Measurements from ENCODE around the gene ACKR2. TPM values are rescaled to one million over a fixed set of nuclear protein-coding genes. Genes with fewer than 3 reads are reported as not detected.

ACKR2 gene
- total RNA-seq, 1 experiment from 2014 or later, result 0.28 TPM

DNA sequence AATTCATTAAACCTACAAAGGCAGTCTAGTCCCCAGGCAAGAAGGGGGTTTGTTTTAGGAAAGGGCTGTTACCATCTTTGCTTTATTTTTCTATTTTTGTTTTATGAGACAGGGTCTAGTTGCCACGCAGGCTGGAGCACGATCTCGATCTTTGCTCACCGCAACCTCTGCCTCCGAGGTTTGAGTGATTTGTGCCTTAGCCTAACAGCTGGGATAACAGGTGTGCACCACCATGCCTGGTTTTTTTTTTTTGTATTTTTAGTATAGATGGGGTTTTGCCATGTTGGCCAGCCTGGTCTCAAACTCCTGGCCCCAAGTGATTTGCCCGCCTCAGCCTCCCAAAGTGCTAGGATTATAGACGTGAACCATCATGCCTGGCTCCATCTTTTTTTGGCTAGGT, 9.9 kb upstream of the ACKR2 start:
- no peak for TF ChIP-seq HMGA2 (CRISPR knock-in tag; IDR thresholded peaks at IDR 0.05)
- TF ChIP-seq, protein P1, sequence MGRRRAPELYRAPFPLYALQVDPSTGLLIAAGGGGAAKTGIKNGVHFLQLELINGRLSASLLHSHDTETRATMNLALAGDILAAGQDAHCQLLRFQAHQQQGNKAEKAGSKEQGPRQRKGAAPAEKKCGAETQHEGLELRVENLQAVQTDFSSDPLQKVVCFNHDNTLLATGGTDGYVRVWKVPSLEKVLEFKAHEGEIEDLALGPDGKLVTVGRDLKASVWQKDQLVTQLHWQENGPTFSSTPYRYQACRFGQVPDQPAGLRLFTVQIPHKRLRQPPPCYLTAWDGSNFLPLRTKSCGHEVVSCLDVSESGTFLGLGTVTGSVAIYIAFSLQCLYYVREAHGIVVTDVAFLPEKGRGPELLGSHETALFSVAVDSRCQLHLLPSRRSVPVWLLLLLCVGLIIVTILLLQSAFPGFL (CRISPR knock-in tag; IDR thresholded peaks at IDR 0.05; ENCODE audit: borderline replicate concordance), result no peak
- TF ChIP-seq SOX15 (CRISPR knock-in tag; IDR thresholded peaks at IDR 0.05), result no peak
- Mint-ChIP-seq H3K4me3 (no peak overlapping the region), H3K4me1 (peaks cover 31% of the 10 kb centered on the region), H3K27ac (peak overlapping the region; percentile 79; the same call in 1 of the 2 replicates), H3K36me3 (peaks cover 25% of the 10 kb centered on the region), H3K27me3 (ENCODE audit: low read depth) (no peaks in the 10 kb centered on the region), H3K9me3 (no peaks in the 10 kb centered on the region)
- ATAC-seq (no peak), DNase-seq (ENCODE audit: low spot score) (no peak)
- ChIA-PET CTCF (interaction anchor here (2.2 kb wide), 1 partner anchor 32 kb away, joined by 6 read pairs; no protein-coding TSS in a partner anchor), POLR2A (no interaction called here)

DNA sequence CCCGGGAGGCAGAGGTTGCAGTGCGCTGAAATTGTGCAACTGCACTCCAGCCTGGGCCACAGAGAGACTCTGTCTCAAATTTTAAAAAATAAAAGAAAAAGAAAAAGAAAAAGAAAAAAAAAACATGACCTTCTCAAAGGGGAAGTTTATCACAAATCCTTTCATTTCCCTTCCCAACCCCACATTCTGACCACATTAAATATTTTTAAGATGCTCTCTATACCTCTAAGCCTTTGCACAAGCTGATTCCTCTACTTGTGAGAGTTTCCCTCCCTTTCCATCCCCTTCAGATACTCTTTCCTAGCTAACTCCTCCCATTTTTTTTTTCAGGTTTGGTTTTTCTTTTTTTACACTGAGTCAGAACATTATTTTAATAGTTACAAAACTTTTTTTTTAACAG, 9.0 kb upstream of the ACKR2 start:
- ATAC-seq (no peak), DNase-seq (ENCODE audit: low spot score) (no peak)
- Mint-ChIP-seq H3K4me1 (peaks cover 34% of the 10 kb centered on the region), H3K4me3 (no peak overlapping the region), H3K36me3 (peaks cover 22% of the 10 kb centered on the region), H3K9me3 (no peaks in the 10 kb centered on the region), H3K27me3 (ENCODE audit: low read depth) (peaks cover 7% of the 10 kb centered on the region), H3K27ac (no peak overlapping the region)
- CTCF ChIA-PET, result interaction anchor here (0.7 to 2.2 kb wide), 2 partner anchors 21 to 31 kb away, joined by 3 to 6 read pairs; no protein-coding TSS in a partner anchor
- TF ChIP-seq NR3C1 (CRISPR knock-in tag; conservative IDR thresholded peaks at IDR 0.05; ENCODE audit: low read depth), result no peak
- TF ChIP-seq, protein P2, sequence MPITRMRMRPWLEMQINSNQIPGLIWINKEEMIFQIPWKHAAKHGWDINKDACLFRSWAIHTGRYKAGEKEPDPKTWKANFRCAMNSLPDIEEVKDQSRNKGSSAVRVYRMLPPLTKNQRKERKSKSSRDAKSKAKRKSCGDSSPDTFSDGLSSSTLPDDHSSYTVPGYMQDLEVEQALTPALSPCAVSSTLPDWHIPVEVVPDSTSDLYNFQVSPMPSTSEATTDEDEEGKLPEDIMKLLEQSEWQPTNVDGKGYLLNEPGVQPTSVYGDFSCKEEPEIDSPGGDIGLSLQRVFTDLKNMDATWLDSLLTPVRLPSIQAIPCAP (CRISPR knock-in tag; IDR thresholded peaks at IDR 0.05), result no peak
- TF ChIP-seq TCF7 (CRISPR knock-in tag; IDR thresholded peaks at IDR 0.05; ENCODE audit: low read depth), result no peak
- TF ChIP-seq HMGA2 (CRISPR knock-in tag; IDR thresholded peaks at IDR 0.05), result no peak
- TF ChIP-seq GRHL2 (CRISPR knock-in tag; IDR thresholded peaks at IDR 0.05; ENCODE audit: insufficient replicate concordance, severe bottlenecking), result no peak
- TF ChIP-seq, protein P3, sequence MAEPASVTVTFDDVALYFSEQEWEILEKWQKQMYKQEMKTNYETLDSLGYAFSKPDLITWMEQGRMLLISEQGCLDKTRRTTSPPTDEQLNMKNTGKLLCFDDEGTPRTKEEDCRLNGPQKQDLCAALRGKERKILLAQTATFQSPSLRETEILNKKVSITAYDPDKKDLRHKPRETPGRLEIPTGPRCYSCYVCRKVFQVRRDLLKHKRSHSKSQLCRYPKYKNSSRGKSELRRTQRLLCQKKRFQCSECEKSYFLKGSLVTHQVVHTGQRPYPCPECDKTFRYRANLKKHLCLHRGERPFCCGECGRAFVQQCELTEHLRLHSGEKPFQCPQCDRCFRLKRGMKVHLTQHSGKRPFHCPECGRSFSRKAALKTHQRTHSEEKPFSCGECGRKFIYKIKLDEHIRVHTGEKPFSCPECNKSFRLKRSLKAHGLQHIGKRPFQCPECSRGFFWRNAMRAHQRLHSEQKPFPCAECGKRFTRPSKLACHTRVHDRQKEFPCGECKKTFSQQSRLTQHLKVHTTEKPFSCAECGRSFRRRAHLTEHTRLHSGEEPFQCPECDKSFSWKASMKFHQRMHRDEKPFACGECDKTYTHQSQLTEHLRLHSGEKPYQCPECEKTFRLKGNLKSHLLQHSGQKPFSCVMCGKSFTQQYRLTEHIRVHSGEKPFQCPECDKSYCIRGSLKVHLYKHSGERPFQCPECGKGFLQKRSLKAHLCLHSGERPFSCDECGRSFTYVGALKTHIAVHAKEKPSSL (CRISPR knock-in tag; conservative IDR thresholded peaks at IDR 0.05), result no peak
- TF ChIP-seq ZNF423 (CRISPR knock-in tag; IDR thresholded peaks at IDR 0.05), result no peak
- TF ChIP-seq ESRRA (CRISPR knock-in tag; IDR thresholded peaks at IDR 0.05; ENCODE audit: borderline replicate concordance), result no peak
- TF ChIP-seq, protein P4, sequence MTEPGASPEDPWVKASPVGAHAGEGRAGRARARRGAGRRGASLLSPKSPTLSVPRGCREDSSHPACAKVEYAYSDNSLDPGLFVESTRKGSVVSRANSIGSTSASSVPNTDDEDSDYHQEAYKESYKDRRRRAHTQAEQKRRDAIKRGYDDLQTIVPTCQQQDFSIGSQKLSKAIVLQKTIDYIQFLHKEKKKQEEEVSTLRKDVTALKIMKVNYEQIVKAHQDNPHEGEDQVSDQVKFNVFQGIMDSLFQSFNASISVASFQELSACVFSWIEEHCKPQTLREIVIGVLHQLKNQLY (CRISPR knock-in tag; IDR thresholded peaks at IDR 0.05), result no peak
- no peak for TF ChIP-seq NFYB (CRISPR knock-in tag; conservative IDR thresholded peaks at IDR 0.05; ENCODE audit: low read depth)
- TF ChIP-seq ZBTB21 (CRISPR knock-in tag; IDR thresholded peaks at IDR 0.05; ENCODE audit: borderline replicate concordance), result no peak
- no peak for TF ChIP-seq FOXJ3 (CRISPR knock-in tag; IDR thresholded peaks at IDR 0.05; ENCODE audit: borderline replicate concordance)
- TF ChIP-seq, protein P5, sequence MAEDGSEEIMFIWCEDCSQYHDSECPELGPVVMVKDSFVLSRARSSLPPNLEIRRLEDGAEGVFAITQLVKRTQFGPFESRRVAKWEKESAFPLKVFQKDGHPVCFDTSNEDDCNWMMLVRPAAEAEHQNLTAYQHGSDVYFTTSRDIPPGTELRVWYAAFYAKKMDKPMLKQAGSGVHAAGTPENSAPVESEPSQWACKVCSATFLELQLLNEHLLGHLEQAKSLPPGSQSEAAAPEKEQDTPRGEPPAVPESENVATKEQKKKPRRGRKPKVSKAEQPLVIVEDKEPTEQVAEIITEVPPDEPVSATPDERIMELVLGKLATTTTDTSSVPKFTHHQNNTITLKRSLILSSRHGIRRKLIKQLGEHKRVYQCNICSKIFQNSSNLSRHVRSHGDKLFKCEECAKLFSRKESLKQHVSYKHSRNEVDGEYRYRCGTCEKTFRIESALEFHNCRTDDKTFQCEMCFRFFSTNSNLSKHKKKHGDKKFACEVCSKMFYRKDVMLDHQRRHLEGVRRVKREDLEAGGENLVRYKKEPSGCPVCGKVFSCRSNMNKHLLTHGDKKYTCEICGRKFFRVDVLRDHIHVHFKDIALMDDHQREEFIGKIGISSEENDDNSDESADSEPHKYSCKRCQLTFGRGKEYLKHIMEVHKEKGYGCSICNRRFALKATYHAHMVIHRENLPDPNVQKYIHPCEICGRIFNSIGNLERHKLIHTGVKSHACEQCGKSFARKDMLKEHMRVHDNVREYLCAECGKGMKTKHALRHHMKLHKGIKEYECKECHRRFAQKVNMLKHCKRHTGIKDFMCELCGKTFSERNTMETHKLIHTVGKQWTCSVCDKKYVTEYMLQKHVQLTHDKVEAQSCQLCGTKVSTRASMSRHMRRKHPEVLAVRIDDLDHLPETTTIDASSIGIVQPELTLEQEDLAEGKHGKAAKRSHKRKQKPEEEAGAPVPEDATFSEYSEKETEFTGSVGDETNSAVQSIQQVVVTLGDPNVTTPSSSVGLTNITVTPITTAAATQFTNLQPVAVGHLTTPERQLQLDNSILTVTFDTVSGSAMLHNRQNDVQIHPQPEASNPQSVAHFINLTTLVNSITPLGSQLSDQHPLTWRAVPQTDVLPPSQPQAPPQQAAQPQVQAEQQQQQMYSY (CRISPR knock-in tag; IDR thresholded peaks at IDR 0.05), result no peak
- TF ChIP-seq ZNF138 (CRISPR knock-in tag; conservative IDR thresholded peaks at IDR 0.05), result no peak
- no peak for TF ChIP-seq RELA (CRISPR knock-in tag; IDR thresholded peaks at IDR 0.05; ENCODE audit: borderline replicate concordance)
- TF ChIP-seq ZNF219 (CRISPR knock-in tag; IDR thresholded peaks at IDR 0.05; ENCODE audit: borderline replicate concordance), result no peak
- TF ChIP-seq, protein P6, sequence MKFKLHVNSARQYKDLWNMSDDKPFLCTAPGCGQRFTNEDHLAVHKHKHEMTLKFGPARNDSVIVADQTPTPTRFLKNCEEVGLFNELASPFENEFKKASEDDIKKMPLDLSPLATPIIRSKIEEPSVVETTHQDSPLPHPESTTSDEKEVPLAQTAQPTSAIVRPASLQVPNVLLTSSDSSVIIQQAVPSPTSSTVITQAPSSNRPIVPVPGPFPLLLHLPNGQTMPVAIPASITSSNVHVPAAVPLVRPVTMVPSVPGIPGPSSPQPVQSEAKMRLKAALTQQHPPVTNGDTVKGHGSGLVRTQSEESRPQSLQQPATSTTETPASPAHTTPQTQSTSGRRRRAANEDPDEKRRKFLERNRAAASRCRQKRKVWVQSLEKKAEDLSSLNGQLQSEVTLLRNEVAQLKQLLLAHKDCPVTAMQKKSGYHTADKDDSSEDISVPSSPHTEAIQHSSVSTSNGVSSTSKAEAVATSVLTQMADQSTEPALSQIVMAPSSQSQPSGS (CRISPR knock-in tag; IDR thresholded peaks at IDR 0.05; ENCODE audit: borderline replicate concordance, low read depth), result no peak
- POLR2A ChIA-PET, result no interaction called here
